SW480 (cell line): ENCODE results near the gene TNS1.

Experiments
- DNase-seq: peaks from one replicate; pipeline ENCODE4 v3.0.0-alpha.2; 2016; ENCODE audit warnings: low spot score

TNS1 gene

DNA sequence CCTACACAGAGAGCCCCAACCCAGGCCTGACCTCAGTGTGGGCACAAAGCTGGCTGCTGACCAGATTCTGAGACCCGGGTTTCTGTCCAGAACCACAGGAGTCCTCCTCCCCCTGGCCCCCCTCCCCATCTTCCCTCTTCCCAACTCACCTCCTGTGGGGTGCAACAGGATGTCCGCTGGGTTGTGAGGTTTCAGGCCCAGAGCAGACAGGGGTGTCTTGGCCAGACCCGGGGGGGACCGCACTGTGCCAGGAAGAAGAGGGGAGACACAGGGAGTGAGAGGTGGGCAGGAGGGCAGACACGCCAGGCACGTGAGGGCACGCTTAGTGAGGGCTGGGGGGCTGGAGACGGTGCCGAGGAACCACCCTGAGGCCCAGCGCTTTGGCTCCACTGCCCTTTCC, 171.5 kb downstream of the TNS1 start:
- DNase-seq: no peak

- DNase-seq: no peak
These were observed 172.0 kb downstream of the TNS1 start for GRCh38 chr2:217830807-217831206.

DNA sequence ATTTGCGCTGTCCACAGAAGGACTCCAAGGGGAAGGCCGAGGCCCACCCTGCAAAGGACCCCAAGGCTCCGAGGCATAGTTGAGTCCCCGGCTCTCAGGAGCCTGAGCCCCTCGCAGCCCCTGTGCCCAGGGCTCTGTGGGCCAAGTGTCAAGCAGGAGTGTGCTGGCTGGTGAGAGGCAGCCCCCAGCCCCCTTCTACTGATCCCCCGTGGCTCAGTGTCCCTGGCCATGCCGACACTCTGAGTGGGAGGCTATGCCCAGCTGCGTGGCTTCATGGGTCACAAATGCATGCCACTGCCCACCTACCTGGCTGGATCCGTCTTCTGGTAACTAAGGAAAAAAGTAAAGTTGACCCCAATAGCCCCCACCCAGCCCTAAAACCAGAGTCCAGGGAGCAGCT, 172.7 kb downstream of the TNS1 start:
- DNase-seq: no peak

GRCh38 chr2:217829420-217829819, 173.4 kb downstream of the TNS1 start:
- no peak for DNase-seq

- no peak for DNase-seq
These were observed 174.5 kb downstream of the TNS1 start for GRCh38 chr2:217828336-217828735.

- DNase-seq: peak; percentile 15
These were observed 175.2 kb downstream of the TNS1 start for GRCh38 chr2:217827430-217828201.

GRCh38 chr2:217826991-217827390, 175.8 kb downstream of the TNS1 start:
- no peak for DNase-seq

DNA sequence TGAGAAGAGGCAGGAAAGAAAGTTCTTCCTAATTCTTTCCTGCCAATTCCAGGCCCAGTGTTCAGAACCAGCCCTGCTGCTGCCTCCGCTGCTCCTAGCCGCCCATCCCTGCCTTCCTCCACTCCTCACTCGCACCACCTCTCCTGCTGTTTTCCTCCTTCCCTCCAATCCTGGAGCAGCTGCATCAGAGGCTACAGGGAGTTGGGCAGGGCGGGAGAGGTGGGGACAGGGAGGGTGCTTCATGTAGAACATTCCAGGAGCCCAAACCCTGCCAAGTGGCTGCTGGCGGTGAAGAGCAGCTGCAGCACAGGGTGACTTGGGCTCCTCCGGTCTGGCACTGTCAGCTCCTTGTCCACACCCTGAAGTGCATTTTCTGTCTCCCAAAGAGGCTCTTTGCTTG, 176.3 kb downstream of the TNS1 start:
- no peak for DNase-seq

- no peak for DNase-seq
These were observed 177.1 kb downstream of the TNS1 start for GRCh38 chr2:217825469-217826235.

GRCh38 chr2:217824223-217824622, 178.6 kb downstream of the TNS1 start:
- no peak for DNase-seq

- no peak for DNase-seq
These were observed 179.2 kb downstream of the TNS1 start for GRCh38 chr2:217823626-217824025.

DNA sequence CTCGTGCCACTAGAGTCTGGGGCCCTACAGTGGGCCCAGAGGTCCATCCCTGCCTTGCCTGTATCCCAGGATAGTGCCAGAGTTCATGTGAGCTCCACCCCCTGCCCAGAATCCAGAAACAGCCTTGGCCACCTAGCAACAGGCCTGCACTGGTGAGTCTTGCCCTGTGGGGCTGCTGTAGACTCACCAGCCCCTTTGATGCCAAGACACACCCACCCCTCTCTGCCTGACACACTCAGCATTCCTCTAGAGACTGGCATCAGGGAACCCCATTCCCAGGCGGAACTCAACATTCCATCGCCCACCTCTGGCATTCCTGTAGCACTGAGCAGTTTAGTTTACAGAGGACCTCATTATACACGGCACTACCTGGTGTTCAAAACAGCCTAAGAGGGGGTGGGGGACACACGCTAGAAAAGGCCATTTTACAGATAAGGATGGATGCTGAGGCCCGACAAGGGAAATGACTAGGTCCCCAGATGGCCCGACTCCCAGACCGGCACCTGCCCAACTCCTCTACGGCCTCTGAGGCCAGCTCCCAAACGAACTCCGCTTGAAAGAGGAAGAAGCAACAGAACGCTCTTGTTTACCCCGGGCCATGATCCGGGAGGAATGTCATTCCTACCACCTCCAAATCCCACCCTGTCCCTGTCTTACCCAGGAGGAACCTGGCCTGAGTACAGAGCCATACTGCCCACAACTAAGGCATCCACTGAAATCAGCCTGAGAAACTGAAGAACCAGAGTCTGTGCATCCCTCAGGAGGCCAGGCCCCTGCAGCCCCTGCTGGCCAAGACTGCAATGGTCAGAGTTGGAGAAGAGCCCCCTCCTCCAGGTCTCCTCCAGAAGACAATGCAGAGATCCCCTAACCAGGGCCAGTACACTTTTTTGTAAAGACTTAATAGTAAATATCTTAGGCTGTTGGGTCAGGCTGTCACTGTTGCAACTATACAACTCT, 180.2 kb downstream of the TNS1 start:
- peak; percentile 79 for DNase-seq

- DNase-seq: no peak
These were observed 181.2 kb downstream of the TNS1 start for GRCh38 chr2:217821536-217822147.

GRCh38 chr2:217820904-217821303, 181.9 kb downstream of the TNS1 start:
- DNase-seq: no peak

- DNase-seq: no peak
These were observed 182.5 kb downstream of the TNS1 start for GRCh38 chr2:217820091-217820819.

DNA sequence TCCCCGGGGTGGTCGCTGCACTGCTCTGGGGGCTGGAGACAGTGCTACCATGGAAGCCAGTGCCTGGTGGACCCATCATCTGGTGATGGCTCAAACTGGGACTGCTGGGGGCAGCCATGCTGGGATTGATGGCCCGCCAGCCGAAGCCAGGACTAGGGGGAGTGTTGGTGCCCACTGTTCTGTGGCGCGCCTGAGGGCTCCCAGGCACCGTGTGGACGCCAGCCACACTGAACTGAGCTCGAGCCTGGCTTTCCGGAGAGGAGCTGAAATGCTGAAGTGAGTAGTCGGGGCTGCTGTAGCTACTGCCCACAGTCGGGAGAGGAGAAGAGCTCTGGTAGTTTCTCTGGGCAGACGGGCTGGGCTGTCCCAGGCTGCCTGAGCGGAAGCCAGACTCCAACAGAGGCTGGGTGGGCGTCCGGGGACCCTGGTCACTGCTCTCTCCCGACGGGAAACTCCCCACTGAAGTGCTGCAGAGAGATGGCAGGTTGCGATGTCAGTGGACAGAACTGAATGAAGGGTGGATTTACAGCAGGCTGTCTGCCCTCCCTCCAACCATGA, 184.4 kb downstream of the TNS1 start:
- DNase-seq: no peak

DNA sequence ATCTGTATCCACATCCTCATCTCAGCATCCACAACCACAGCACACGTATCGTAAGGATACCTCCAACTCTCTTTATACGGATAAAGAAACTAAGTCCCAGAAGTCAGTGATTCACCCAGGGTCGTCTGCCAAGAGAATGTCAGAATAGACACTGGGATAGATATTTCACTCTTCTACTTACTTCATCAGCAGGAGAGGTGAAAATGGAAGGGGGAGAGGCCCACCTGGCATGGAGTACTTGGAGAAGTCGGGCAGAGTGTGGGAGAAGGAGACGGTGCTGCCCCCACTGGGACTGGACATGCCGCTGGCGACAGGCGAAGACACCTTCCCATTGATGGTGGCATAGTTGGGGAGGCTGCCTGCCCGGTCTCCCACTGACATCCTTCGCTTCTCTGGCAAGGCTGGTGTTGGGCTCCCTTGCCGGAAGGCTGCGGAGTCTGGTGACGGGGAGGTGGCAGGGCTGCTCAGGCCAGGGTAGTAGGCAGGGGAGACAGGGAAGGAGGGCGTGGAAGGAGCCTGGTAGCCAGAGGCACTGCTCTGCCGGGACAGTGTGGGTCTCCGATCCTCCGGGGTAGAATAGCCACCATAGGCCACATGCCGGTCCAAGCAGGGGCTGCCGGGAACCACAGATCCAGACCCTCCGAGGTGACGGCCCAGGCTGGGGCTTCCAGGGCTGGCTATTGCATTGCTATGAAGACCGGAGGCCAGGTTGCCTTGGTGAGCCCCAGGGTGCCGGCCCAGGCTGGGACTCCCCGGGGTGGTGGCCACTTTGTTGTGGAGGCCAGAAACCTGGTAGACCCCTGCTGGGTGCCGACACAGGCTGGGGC, 185.1 kb downstream of the TNS1 start:
- no peak for DNase-seq

- no peak for DNase-seq
These were observed 186.4 kb downstream of the TNS1 start for GRCh38 chr2:217816396-217816869.

- no peak for DNase-seq
These were observed 189.0 kb downstream of the TNS1 start for GRCh38 chr2:217813828-217814227.

- no peak for DNase-seq
These were observed 190.6 kb downstream of the TNS1 start for GRCh38 chr2:217812170-217812569.
